Glomerular endothelial cell (primary cell): ENCODE measurements around the gene PLEKHG1. TPM values are rescaled to one million over a fixed set of nuclear protein-coding genes. Genes with fewer than 3 reads are reported as not detected.

ENCODE experiments used
- DNase-seq: peaks from one replicate; pipeline ENCODE4 v3.0.0-alpha.2; 2011; ENCODE audit warnings: low read depth, low spot score; ENCODE audit errors: extremely low read depth
- total RNA-seq: library from RNA; depleted of rRNA; stranded (reverse); fragments of >200 nt; gene quantifications from 2 replicates; pipeline ENCODE4 v1.2.3, GENCODE V29; 2015

The PLEKHG1 gene
- total RNA-seq: 104 and 203 TPM in 2 replicates

DNA sequence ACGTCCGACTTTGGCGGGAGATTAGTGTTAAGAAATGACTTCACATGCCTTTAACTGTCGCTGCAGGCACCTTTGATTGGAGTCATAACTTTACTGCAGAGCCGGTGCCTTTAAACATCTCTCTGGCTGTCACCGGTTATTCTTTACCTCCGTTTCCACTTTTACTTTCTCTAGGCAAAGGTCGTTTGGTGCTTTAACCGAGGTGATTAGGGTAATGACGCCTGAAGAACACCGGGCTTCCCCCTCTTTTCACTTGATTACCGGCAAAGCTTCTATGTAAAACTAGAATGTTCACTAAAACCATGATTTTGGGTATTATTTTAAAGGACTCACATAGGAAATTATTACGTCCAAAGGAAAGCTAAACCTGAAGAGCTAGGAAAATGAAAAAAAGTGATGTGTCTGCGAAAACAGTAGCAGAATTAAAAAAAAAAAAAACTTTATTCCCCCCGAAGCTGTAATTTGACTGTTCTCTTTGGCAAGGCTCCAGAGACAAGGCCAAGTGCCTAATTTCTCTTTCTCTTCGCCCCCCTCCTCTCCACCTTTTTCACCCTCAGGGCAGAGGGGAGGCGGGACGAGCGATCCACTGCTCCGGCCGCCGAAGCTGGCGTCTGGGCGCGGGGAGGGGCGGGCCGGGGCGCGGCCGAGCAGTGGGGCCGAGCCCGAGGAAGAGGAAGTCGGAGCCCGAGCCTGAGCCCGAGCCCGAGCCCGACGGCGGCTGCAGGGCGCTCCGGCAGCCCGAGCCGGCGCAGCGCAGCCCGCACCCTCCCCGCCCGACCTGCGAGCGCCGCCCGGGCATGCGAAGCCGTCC, at the start of gene PLEKHG1:
TSS of gene PLEKHG1 (plus strand) at position 687 of the 811 bp plus-strand sequence. CDS start 133,797 bp downstream, outside the sequence.
- DNase-seq: no peak

DNA sequence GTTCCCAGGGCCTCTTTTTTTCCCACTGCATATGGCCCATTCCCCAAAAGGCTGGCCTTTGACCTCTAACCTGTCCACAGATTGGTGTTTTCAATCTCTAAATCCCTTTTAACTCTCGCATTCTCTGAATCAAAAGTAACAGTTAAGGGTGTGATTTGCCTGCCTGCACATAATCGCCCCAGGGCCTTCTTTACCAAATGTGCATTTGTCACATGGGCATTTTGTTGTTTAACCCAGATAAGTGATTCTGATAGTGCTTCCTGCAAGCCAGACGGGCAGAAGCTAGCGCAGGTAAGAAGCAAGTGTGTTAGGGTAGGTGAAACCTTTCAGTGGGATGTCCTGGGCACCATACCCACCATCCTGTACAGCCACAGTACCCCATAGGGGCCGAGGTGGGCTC, 49.4 kb upstream of the PLEKHG1 start:
- DNase-seq: no peak

DNA sequence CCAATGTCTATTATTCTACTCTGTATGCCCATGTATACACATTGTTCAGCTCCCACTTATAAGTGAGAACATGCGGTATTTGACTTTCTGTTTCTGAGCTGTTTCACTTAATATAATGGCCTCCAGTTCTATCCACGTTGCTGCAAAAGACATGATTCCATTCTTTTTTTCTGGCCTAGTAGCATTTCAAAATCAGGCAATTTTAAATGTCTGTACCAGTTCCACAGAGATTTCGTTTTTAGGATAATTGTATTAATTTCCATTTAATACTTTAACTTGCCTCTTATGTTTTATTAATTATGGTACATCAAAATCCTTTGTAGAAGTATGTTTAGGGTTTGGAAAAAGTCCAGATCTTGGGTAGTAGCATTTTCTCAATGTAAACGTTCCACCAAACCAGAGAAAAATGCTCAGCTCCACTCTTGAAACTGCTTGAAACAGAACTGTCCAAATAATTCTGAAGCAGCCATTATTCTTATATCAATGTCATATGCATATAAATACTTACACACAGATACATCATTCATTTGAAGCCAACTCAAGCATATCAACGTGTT, 42.6 kb upstream of the PLEKHG1 start:
- no peak for DNase-seq

DNA sequence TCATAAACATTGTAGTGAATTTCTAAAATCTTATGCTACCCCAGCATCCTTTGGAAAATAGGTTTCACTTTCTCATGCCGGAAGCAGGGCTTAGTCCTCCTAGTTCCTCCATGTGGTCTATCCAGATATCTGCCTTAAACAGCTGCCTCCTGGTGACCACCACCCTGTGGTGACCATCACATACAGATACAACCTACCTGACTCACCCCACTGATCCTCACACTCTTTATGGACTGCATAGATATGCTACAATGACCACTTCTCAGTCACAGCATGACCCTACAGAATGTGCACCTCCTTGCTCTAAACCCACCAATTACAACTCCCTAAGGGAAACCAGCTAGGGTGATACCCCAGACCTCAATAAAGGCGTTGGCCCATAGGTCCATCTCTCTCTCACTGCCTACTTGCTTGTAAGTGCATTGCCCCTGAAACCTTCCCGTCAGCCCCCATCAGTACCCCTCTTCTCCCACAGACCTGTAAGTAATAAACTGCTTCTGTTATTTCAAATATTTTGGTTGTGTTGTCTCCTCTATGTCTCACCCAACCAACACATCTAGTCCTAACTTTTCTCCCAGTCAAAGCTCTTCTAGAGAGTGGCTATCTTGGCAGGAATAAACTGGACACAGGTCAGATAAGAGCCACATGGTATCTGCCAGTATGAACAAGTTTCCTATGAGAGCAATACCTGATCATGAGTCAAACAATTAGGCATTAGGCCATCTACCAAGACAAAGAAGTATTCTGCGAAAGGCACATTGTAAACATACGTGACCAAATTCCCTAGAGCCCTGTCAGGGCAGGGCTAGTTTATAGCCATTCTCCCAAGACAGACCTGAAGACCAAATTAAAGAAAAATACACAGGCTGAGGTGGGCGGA, 39.4 kb upstream of the PLEKHG1 start:
- DNase-seq: no peak

DNA sequence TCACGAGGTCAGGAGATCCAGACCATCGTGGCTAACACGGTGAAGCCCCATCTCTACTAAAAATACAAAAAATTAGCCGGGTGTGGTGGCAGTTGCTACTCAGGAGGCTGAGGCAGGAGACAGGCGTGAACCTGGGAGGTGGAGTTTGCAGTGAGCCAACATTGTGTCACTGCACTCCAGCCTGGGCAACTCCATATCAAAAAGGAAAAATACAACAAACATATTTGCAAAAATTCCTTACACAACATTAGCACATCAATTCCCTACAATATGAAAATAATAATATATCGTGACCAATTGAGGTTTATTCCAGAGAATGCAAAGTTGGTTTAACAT, 38.8 kb upstream of the PLEKHG1 start:
- no peak for DNase-seq

DNA sequence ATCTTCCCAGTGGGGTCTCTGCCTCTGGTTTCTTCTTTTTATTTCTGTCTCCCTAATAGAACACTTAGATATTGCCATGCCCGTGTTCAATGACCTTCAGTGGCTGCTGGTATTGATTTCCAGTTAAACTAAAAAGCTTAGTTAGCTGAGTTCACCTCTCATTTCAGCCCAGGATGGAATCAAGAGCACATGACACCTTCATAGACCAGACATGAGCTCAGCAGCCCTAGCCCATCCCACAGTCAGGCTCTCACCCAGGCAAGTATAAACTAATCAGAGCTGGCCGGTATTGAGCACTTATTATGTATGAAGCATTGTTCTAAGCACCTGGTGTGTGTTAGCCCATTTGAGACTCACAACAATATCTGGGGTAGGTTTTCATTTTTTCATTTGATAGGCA, 33.7 kb upstream of the PLEKHG1 start:
- DNase-seq: no peak

DNA sequence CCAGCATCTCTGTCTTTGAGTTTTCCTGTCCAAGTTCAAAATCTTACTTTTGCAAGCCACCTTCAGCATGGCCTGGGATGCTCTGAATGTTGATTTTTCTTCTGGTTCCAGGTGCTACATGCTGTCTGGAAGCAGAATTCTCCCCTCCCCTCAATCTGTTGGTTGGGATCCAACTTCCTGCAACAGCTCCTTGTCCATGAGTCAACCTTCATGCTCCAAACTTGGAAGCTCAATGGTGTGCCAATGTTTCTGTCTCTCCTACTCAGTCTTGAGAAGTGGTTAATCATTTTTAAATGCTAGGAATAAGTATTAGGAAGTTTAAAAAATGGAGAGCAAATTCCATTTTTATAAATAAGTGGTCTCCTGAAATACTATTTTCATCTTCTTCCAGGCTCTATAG, 33.2 kb upstream of the PLEKHG1 start:
- no peak for DNase-seq

DNA sequence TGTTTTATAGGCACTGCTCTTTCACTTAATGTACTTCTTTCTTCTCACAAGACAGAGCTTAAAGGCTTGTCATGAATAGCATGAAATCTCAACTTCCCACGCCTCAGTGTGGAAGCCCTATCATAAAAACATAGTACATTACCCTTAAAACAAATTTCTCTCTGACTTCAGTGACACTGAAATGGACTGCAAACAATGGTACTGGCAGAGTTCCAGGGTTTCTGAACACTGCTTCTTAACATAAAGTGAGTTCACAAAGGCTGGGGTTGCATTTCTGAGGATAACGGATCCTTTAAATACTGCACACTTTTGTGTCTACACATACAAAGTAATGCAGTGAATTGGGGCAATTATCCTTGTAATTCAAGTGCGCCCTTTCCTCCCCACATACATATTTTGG, 32.3 kb upstream of the PLEKHG1 start:
- peak; percentile 37 for DNase-seq

DNA sequence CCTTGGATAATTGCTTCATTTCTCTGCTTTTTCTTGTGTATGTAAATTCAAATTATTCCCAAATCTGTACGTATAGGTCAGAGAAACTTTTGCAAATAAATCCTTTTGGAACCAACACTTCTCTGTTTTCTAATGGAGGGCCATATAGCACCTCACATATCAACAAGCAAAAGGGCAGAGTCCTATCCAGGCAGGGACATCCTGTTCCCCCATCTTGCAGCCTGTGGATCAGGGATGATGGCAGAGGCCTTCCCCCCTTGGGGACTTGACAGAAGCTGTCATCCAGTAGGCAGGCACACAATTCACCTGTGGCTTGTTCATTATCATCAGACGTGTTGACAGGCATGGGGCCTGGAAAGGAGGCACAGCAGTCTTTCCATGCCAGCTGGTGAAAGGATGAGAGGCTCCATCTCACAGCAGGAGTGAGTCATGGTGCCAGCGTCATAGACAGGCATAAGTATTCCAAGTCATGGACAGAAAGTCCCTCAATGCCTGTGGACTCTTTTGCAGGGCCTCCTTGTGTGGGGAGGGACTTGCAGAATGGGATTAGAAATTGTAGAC, 31.8 kb upstream of the PLEKHG1 start:
- no peak for DNase-seq

DNA sequence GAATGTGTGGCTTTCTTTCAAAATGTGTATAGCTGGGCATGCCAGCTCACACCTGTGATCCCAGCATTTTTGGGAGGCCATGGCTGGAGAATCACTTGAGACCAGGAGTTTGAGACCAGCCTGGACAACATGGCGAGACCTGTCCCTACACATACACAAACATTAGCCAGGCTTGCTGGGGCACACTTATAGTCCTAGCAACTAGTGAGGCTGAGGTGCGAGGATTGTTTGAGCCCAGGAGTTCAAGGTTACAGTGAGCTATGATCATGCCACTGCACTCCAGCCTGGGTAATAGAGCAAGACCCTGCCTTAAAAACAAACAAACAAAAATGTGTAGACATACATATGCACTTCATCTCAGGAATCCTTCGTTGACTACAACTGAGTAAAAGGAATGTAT, 31.1 kb upstream of the PLEKHG1 start:
- DNase-seq: no peak

DNA sequence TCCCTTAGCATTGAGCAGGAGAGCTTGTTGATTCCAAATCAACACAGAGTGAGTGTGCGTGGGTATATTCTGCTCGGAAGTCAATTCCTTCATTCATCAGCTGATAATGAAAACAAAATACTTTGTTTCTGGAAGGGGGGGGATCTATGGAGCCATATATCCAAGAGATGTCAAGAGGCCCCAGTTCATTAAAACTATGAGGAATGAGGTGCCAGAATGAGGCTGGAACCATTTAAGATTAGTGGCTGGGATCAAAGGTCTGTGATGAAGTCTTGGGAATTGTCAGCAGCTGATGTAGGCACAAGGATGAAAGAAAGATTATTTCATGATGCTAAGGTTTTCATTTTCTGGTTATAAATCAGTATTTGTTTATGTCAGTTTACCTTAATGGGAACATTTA, 30.5 kb upstream of the PLEKHG1 start:
- DNase-seq: no peak

DNA sequence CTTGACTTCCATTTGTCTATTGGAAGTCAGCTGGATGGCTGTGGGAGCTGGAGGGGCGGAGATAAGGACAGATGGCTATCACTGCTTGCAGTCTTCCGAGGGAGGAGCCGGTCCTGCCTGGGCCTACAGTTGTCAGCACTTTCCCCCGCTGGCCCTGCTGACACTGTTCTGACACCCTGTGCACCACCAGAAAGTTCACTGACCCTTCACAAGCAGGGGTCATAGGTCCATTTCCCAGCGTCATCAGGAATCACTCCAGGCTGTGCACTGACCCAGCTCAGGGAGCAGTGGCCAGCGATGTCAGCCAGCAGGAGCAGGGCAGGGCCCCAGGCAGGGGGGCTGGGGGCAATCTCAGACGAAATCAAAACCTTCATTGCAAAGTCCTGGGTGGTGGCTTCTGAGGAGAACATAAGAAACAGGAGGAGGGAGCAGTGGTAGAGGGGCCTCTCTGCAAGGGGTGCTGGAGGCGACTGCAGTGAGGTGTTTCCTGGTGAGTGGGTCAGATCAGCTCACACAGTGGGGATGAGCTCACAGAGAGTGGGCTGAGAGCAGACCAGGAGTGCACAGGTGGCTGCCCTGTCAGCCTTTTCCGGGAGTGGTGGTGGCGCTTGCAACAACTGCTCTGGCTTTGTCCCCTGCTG, 26.5 kb upstream of the PLEKHG1 start:
- DNase-seq: no peak

DNA sequence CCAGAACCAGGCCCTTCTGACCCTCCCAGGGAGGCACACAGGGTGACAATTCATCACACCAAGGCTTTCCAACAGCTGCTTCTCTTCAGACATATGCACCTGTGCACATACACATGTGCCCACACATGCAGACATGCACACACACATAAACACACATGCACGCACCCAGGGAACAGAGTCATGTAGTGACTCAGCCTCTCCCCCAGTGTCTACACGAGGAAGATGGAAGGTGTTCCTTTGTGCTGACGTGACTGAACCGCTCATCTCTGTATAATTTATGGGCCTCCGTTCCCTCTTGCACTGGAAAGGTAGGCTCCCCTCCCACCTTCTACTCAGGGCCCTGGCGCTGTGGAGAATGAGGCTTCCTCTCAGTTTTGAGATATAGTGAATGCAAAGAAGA, 23.8 kb upstream of the PLEKHG1 start:
- DNase-seq: no peak

DNA sequence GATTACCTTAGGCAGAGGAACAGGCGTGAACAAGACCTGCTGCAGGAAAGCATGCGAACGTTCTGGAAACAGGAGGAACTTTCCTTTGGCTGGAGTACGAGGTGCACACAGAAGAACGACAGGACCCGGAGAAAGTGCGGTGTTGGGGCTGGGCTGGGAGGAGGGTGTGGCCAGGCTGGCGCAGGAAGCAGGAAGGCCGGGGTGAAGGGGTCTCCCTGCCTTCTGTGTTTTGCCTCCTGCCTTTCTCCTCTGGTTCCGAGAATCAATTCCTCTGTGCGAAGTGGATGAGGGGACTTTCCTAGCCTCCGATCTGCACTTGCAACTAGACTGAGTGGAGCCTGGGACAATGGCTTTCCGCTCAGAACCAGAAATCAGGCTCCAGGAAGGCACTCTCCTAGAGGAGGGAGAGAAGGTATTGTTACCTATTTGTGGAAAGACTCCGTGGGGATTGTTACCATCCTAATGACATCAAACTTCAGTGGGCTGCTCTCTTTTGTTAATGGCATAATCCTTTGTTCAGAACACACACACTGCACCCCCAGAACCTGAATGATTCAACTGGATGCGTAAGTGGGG, 22.9 kb upstream of the PLEKHG1 start:
- no peak for DNase-seq

DNA sequence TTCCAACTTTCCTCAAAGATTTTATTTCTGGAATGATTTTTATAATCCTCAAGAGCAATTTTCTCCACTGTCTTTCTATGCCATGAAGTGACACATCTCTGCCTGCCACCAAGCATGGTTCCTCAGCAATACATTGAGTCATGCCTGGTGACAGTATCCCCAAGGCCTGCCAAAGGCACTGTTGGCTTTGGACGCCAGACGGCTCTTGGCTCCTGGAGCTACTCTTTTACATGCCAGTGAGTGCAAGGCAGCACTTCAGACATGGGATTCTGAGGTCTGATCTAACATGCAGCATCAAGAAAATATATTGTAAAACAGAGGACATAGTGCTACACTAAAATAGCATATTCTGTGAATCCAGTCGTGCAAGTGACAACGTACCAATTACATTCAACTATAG, 20.1 kb upstream of the PLEKHG1 start:
- DNase-seq: no peak

DNA sequence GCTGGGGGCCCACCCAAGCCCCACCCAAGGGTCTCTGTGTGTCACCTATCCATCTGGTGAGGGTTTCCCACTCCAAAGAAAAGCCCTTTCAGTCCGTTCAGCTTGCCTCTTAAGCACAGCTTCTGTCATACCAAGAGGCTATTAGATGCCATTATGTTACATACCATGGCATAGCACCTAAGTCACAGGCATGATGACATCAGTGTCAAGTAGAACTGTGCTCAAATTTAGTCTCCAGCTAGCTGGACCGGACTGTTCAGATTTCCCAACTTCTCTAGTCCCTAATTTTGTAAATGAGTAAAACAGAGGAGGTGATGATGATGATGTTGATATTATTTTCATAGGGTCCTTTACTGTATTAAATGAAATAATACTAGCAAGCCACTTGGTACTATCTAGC, 19.2 kb upstream of the PLEKHG1 start:
- DNase-seq: no peak

DNA sequence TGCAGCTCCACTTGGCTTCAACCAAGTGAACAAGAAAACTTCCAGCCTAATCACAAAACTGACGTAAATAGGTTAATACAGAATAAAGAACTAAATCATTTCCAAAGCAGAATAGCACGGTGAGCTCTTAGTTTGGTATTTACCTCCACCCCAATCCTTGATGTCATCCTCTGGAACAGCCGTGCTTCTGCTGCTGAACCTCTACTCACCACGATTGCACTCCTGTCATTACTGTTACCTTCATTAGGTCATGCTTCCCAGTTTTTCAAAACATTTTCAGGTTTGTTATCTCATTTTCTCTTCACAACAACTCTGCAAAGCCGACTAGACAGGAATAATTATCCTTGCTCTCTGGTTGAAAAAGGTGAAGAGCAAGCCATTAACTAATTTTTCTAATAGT, 15.6 kb upstream of the PLEKHG1 start:
- no peak for DNase-seq

DNA sequence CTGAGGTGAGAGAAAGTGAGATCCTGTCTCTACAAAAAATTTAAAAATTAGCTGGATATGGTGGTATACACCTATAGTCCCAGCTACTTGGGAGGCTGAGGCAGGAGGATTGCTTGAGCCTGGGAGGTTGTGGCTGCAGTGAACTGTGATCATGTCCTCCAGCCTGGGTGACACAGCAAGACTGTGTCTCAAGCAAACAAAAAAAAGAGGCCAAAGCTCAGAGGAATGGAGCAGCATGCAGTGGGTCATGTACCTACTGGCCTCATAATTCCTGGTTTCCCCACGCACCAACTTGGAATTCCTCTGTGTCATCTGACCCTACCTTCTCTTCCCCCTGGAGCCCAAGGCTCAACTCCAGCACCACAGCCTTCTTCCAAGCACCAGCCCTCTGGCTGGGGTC, 15.1 kb upstream of the PLEKHG1 start:
- DNase-seq: no peak

DNA sequence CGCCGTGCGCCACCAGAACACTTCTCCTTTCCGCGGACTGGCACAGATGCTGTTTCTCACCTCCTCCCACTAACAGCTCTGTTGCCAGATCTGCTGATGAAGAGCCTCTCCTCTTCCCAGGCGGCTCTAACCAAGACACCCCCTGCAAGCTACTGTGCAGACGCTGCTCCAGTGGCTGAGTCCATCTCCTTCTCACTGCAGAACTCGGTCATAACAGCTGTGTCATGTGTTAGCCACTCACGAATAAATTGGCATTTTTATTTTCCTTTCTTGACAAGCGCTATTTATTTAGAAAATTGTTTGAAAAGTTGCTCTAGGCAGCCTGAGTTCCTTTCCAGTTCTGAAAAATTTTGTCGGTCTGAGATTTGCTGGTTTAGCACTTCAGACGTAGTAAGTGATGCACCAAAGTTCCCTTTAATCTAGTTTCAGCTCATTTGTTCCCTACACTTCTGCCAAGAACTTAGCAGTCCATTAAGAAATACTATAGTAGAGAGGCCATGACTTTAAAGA, 12.8 kb upstream of the PLEKHG1 start:
- no peak for DNase-seq

DNA sequence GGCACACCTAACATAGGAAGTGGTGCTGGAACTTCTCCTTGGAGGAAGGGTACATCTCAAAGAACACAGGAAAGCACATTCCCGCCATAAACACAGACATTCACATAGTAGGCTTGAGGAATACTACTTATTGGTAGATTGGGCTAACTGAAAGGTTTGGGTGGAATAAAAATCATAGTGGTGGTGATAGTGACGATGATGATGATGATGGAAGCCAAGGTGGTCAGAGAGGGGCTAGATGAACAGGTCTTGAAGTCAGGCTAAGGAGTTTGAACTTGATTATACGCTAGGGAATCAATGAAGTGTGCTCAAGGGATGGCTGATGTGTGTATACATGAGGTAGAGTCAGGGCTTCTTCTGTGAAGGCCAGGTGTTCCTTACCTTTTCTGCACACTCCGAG, 12.0 kb upstream of the PLEKHG1 start:
- no peak for DNase-seq
